ENCODE results near the gene ITGAV. TPM values are rescaled to one million over a fixed set of nuclear protein-coding genes. Genes with fewer than 3 reads are reported as not detected.

ITGAV gene
- total RNA-seq, result 59.7 and 95.9 TPM in 2 replicates

GRCh38 chr2:186589612-186590349 is at the start of gene ITGAV:
Gene ITGAV, plus strand, starts transcription at chr2:186590056. Its CDS starts 283 bp downstream, at chr2:186590339.

Other genes starting within 250 kb of the ITGAV start
- 27.1 and 48.3 TPM in 2 replicates for gene ZC3H15, start 103.8 kb upstream of the ITGAV start, total RNA-seq
- gene FAM171B, start 104.0 kb downstream of the ITGAV start, total RNA-seq, result 8.1 and 20.3 TPM in 2 replicates

All from pericardium fibroblast (primary cell).